ENCODE measurements around the gene ZNF292.

The ZNF292 gene

GRCh38 chr6:87251725-87252124 lies 96.4 kb downstream of the ZNF292 start:
- no peak overlapping the region for H3K27ac ChIP-seq (ENCODE audit: insufficient read depth in 1 of 2, low read depth in 1 of 2, low read length in 2 of 2, poor library complexity in 1 of 2, severe bottlenecking in 2 of 2)
- CTCF ChIA-PET = no interaction called here
- POLR2A ChIA-PET = no interaction called here
- no peak for DNase-seq
- no peaks in the 10 kb centered on the region for H3K27me3 ChIP-seq (replicated peaks in 2 of 5; ENCODE audit: control insufficient read depth in 4 of 5, insufficient read depth in 5 of 5, low read length in 4 of 5)
- H3K4me3 ChIP-seq (ENCODE audit: control insufficient read depth in 1 of 7, extremely low read depth in 1 of 7, insufficient read depth in 4 of 7, low read depth in 2 of 7, low read length in 6 of 7) = no peak overlapping the region
- H3K4me1 ChIP-seq (ENCODE audit: control extremely low read depth in 1 of 4, control insufficient read depth in 4 of 4, insufficient read depth in 4 of 4, low read length in 3 of 4) = no peaks in the 10 kb centered on the region
- H3K9me3 ChIP-seq (ENCODE audit: control extremely low read depth in 1 of 5, control insufficient read depth in 4 of 5, insufficient read depth in 2 of 5, low read depth in 1 of 5, low read length in 4 of 5) = no peaks in the 10 kb centered on the region
- H3K36me3 ChIP-seq (ENCODE audit: control insufficient read depth in 4 of 4, insufficient read depth in 4 of 4, low read length in 3 of 4) = peaks cover 28 to 63% (median 47%) of the 10 kb centered on the region in 4 experiments

GRCh38 chr6:87257046-87257445 lies 101.7 kb downstream of the ZNF292 start:
- CTCF ChIA-PET = interaction anchor here (1.0 kb wide), 1 partner anchor 22 kb away, joined by 3 read pairs; no protein-coding TSS in a partner anchor

GRCh38 chr6:87257565-87257964 lies 102.2 kb downstream of the ZNF292 start:
- Histone ChIP-seq H3K27ac (ENCODE audit: insufficient read depth in 1 of 2, low read depth in 1 of 2, low read length in 2 of 2, poor library complexity in 1 of 2, severe bottlenecking in 2 of 2) (no peak overlapping the region), H3K36me3 (ENCODE audit: control insufficient read depth in 4 of 4, insufficient read depth in 4 of 4, low read length in 3 of 4) (peaks cover 36 to 68% (median 49%) of the 10 kb centered on the region in 4 experiments), H3K4me3 (ENCODE audit: control insufficient read depth in 1 of 7, extremely low read depth in 1 of 7, insufficient read depth in 4 of 7, low read depth in 2 of 7, low read length in 6 of 7) (no peak overlapping the region), H3K9me3 (ENCODE audit: control extremely low read depth in 1 of 5, control insufficient read depth in 4 of 5, insufficient read depth in 2 of 5, low read depth in 1 of 5, low read length in 4 of 5) (peaks cover 0 to 3% (median 0%) of the 10 kb centered on the region in 5 experiments), H3K27me3 (replicated peaks in 2 of 5; ENCODE audit: control insufficient read depth in 4 of 5, insufficient read depth in 5 of 5, low read length in 4 of 5) (no peaks in the 10 kb centered on the region), H3K4me1 (ENCODE audit: control extremely low read depth in 1 of 4, control insufficient read depth in 4 of 4, insufficient read depth in 4 of 4, low read length in 3 of 4) (no peaks in the 10 kb centered on the region)
- WGBS (ENCODE audit: insufficient coverage) = 100% methylated on average over 4 of the region's 4 CpGs
- DNase-seq = no peak
- ChIA-PET POLR2A (no interaction called here), CTCF (interaction anchor here (1.0 kb wide), 1 partner anchor 22 kb away, joined by 3 read pairs; no protein-coding TSS in a partner anchor)

More at GRCh38 chr6:87257046-87257445, 101.7 kb downstream of the ZNF292 start:
- POLR2A ChIA-PET = no interaction called here
- peaks cover 0 to 3% (median 0%) of the 10 kb centered on the region in 5 experiments for H3K9me3 ChIP-seq (ENCODE audit: control extremely low read depth in 1 of 5, control insufficient read depth in 4 of 5, insufficient read depth in 2 of 5, low read depth in 1 of 5, low read length in 4 of 5)
- H3K36me3 ChIP-seq (ENCODE audit: control insufficient read depth in 4 of 4, insufficient read depth in 4 of 4, low read length in 3 of 4) = peaks cover 36 to 68% (median 51%) of the 10 kb centered on the region in 4 experiments
- no peak overlapping the region for H3K4me3 ChIP-seq (ENCODE audit: control insufficient read depth in 1 of 7, extremely low read depth in 1 of 7, insufficient read depth in 4 of 7, low read depth in 2 of 7, low read length in 6 of 7)
- H3K4me1 ChIP-seq (ENCODE audit: control extremely low read depth in 1 of 4, control insufficient read depth in 4 of 4, insufficient read depth in 4 of 4, low read length in 3 of 4) = no peaks in the 10 kb centered on the region
- H3K27ac ChIP-seq (ENCODE audit: insufficient read depth in 1 of 2, low read depth in 1 of 2, low read length in 2 of 2, poor library complexity in 1 of 2, severe bottlenecking in 2 of 2) = no peak overlapping the region
- no peaks in the 10 kb centered on the region for H3K27me3 ChIP-seq (replicated peaks in 2 of 5; ENCODE audit: control insufficient read depth in 4 of 5, insufficient read depth in 5 of 5, low read length in 4 of 5)
- 86% methylated on average over 1 of the region's 3 CpGs for WGBS (ENCODE audit: insufficient coverage)
- DNase-seq = no peak

GRCh38 chr6:87257975-87258374 lies 102.6 kb downstream of the ZNF292 start:
- WGBS (ENCODE audit: insufficient coverage) = 92% methylated on average over 4 of the region's 7 CpGs
- Histone ChIP-seq H3K9me3 (ENCODE audit: control extremely low read depth in 1 of 5, control insufficient read depth in 4 of 5, insufficient read depth in 2 of 5, low read depth in 1 of 5, low read length in 4 of 5) (peaks cover 0 to 3% (median 0%) of the 10 kb centered on the region in 5 experiments), H3K4me3 (ENCODE audit: control insufficient read depth in 1 of 7, extremely low read depth in 1 of 7, insufficient read depth in 4 of 7, low read depth in 2 of 7, low read length in 6 of 7) (no peak overlapping the region), H3K27ac (ENCODE audit: insufficient read depth in 1 of 2, low read depth in 1 of 2, low read length in 2 of 2, poor library complexity in 1 of 2, severe bottlenecking in 2 of 2) (no peak overlapping the region), H3K36me3 (ENCODE audit: control insufficient read depth in 4 of 4, insufficient read depth in 4 of 4, low read length in 3 of 4) (peaks cover 35 to 67% (median 48%) of the 10 kb centered on the region in 4 experiments), H3K27me3 (replicated peaks in 2 of 5; ENCODE audit: control insufficient read depth in 4 of 5, insufficient read depth in 5 of 5, low read length in 4 of 5) (no peaks in the 10 kb centered on the region), H3K4me1 (ENCODE audit: control extremely low read depth in 1 of 4, control insufficient read depth in 4 of 4, insufficient read depth in 4 of 4, low read length in 3 of 4) (no peaks in the 10 kb centered on the region)
- no peak for DNase-seq
- ChIA-PET POLR2A (no interaction called here), CTCF (no interaction called here)

GRCh38 chr6:87259791-87260190 lies 104.4 kb downstream of the ZNF292 start:
- H3K27ac ChIP-seq (ENCODE audit: insufficient read depth in 1 of 2, low read depth in 1 of 2, low read length in 2 of 2, poor library complexity in 1 of 2, severe bottlenecking in 2 of 2) = no peak overlapping the region
- no peaks in the 10 kb centered on the region for H3K4me1 ChIP-seq (ENCODE audit: control extremely low read depth in 1 of 4, control insufficient read depth in 4 of 4, insufficient read depth in 4 of 4, low read length in 3 of 4)
- 100% methylated on average over 3 of the region's 7 CpGs for WGBS (ENCODE audit: insufficient coverage)
- H3K4me3 ChIP-seq (ENCODE audit: control insufficient read depth in 1 of 7, extremely low read depth in 1 of 7, insufficient read depth in 4 of 7, low read depth in 2 of 7, low read length in 6 of 7) = no peak overlapping the region
- POLR2A ChIA-PET = no interaction called here
- H3K9me3 ChIP-seq (ENCODE audit: control extremely low read depth in 1 of 5, control insufficient read depth in 4 of 5, insufficient read depth in 2 of 5, low read depth in 1 of 5, low read length in 4 of 5) = peaks cover 0 to 3% (median 0%) of the 10 kb centered on the region in 5 experiments
- CTCF ChIA-PET = no interaction called here
- H3K27me3 ChIP-seq (replicated peaks in 2 of 5; ENCODE audit: control insufficient read depth in 4 of 5, insufficient read depth in 5 of 5, low read length in 4 of 5) = no peaks in the 10 kb centered on the region
- DNase-seq = no peak
- peaks cover 31 to 53% (median 43%) of the 10 kb centered on the region in 4 experiments for H3K36me3 ChIP-seq (ENCODE audit: control insufficient read depth in 4 of 4, insufficient read depth in 4 of 4, low read length in 3 of 4)

GRCh38 chr6:87261534-87261933 lies 106.2 kb downstream of the ZNF292 start:
- peak in 1 of 3 donors; percentile 9 for DNase-seq
- Histone ChIP-seq H3K4me1 (ENCODE audit: control extremely low read depth in 1 of 4, control insufficient read depth in 4 of 4, insufficient read depth in 4 of 4, low read length in 3 of 4) (no peaks in the 10 kb centered on the region), H3K36me3 (ENCODE audit: control insufficient read depth in 4 of 4, insufficient read depth in 4 of 4, low read length in 3 of 4) (peaks cover 17 to 36% (median 27%) of the 10 kb centered on the region in 4 experiments), H3K27me3 (replicated peaks in 2 of 5; ENCODE audit: control insufficient read depth in 4 of 5, insufficient read depth in 5 of 5, low read length in 4 of 5) (no peaks in the 10 kb centered on the region), H3K9me3 (ENCODE audit: control extremely low read depth in 1 of 5, control insufficient read depth in 4 of 5, insufficient read depth in 2 of 5, low read depth in 1 of 5, low read length in 4 of 5) (peaks cover 0 to 3% (median 0%) of the 10 kb centered on the region in 5 experiments), H3K27ac (ENCODE audit: insufficient read depth in 1 of 2, low read depth in 1 of 2, low read length in 2 of 2, poor library complexity in 1 of 2, severe bottlenecking in 2 of 2) (no peak overlapping the region), H3K4me3 (ENCODE audit: control insufficient read depth in 1 of 7, extremely low read depth in 1 of 7, insufficient read depth in 4 of 7, low read depth in 2 of 7, low read length in 6 of 7) (no peak overlapping the region)
- ChIA-PET POLR2A (interaction anchor here (0.6 kb wide), 1 partner anchor 1726 kb away, joined by 5 read pairs; no protein-coding TSS in a partner anchor), CTCF (interaction anchor here (0.6 kb wide), 1 partner anchor 85 kb away, joined by 3 read pairs; no protein-coding TSS in a partner anchor)
- 93% methylated on average over 2 of the region's 3 CpGs for WGBS (ENCODE audit: insufficient coverage)

GRCh38 chr6:87264481-87264880 lies 109.1 kb downstream of the ZNF292 start:
- Histone ChIP-seq H3K36me3 (ENCODE audit: control insufficient read depth in 4 of 4, insufficient read depth in 4 of 4, low read length in 3 of 4) (peaks cover 4 to 10% (median 7%) of the 10 kb centered on the region in 4 experiments), H3K27ac (ENCODE audit: insufficient read depth in 1 of 2, low read depth in 1 of 2, low read length in 2 of 2, poor library complexity in 1 of 2, severe bottlenecking in 2 of 2) (no peak overlapping the region), H3K4me1 (ENCODE audit: control extremely low read depth in 1 of 4, control insufficient read depth in 4 of 4, insufficient read depth in 4 of 4, low read length in 3 of 4) (no peaks in the 10 kb centered on the region), H3K4me3 (ENCODE audit: control insufficient read depth in 1 of 7, extremely low read depth in 1 of 7, insufficient read depth in 4 of 7, low read depth in 2 of 7, low read length in 6 of 7) (no peak overlapping the region), H3K27me3 (replicated peaks in 2 of 5; ENCODE audit: control insufficient read depth in 4 of 5, insufficient read depth in 5 of 5, low read length in 4 of 5) (no peaks in the 10 kb centered on the region), H3K9me3 (ENCODE audit: control extremely low read depth in 1 of 5, control insufficient read depth in 4 of 5, insufficient read depth in 2 of 5, low read depth in 1 of 5, low read length in 4 of 5) (no peaks in the 10 kb centered on the region)
- DNase-seq = no peak
- 100% methylated on average over 2 of the region's 2 CpGs for WGBS (ENCODE audit: insufficient coverage)
- ChIA-PET CTCF (no interaction called here), POLR2A (no interaction called here)

Measured in common myeloid progenitor, CD34-positive (primary cell).